EL (cell line): Measurements from ENCODE around the gene SRR.

Experiments
- DNase-seq: peaks from one replicate; pipeline ENCODE4 v3.0.0-alpha.2; 2016

Gene SRR

DNA sequence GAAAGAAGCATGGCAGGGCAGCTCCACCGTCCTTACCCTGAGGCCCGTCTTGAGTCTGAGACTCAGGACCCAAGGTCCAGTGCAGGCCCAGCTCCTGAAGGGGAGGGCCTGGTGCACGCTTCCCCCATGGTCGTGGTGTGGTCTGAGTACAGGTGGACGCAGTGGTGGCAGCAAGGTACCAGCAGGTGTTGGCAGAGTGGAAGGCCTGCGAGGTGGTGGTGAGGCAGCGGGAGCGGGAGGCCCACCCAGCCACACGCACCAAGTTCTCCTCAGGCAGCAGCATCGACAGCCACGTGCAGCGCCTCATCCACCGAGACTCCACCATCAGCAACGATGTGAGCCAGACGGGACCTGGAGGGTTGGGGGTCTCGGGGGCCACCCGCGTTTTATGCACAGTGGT, 69.4 kb downstream of the SRR start:
- no peak for DNase-seq
